Retinal pigment epithelial cell (primary cell): ENCODE data around the gene STIM1.
A peak's percentile ranks its signal among the peaks of the same experiment; 100 is the strongest.

ENCODE experiments used
- DNase-seq: peaks from one replicate; pipeline ENCODE4 v3.0.0-alpha.2; 2010; ENCODE audit warnings: low read depth
- H3K4me3 ChIP-seq: 2 replicates; pipeline ENCODE4 v1.5.1; 2011; ENCODE audit warnings: mild to moderate bottlenecking, low read length, control low read depth, moderate library complexity
- TF ChIP-seq, protein P1 (sequence below): conservative IDR thresholded peaks from 2 replicates; pipeline ENCODE4 v1.5.1; 2011; ENCODE audit warnings: low read depth, low read length, control low read depth, inconsistent platforms

STIM1 gene

DNA sequence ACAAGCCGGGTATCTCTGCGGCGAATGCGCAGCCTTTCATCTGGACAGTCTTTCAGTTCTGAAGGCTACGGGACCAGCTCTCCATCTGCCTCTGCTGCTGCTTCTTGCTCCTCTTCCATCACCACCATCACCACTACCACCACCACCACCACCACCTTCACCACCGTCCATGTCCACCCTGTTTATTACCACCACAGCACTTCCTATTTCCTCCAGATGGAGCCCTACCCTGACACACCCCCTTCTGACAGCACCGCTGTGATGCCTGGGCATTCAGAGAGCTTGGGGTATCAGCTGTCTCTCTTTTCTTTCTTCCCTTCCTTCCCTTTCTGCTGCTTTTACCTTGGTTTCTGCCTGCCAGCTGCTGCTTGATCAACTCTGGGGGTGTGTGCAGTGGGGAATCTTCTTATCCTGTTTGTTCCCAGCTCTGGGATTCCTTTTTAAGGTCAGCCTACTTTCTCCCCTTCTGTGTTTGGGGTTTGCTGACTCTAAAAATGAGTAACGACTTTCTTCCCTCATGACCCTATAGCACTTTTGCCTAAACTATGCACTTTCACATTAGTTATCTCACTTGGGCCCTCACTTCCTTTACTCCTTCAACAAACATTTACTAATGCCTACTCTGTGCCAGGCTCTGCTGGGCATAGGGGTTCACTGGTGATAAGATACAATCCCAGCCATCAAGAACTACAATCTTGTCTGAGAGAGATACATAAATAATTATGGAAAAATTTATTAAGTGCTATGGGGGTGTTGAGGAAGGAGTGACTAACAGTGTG lies 231.3 kb downstream of the STIM1 start:
- no peak for DNase-seq
- no peak overlapping the region for H3K4me3 ChIP-seq
- TF ChIP-seq, protein P1, sequence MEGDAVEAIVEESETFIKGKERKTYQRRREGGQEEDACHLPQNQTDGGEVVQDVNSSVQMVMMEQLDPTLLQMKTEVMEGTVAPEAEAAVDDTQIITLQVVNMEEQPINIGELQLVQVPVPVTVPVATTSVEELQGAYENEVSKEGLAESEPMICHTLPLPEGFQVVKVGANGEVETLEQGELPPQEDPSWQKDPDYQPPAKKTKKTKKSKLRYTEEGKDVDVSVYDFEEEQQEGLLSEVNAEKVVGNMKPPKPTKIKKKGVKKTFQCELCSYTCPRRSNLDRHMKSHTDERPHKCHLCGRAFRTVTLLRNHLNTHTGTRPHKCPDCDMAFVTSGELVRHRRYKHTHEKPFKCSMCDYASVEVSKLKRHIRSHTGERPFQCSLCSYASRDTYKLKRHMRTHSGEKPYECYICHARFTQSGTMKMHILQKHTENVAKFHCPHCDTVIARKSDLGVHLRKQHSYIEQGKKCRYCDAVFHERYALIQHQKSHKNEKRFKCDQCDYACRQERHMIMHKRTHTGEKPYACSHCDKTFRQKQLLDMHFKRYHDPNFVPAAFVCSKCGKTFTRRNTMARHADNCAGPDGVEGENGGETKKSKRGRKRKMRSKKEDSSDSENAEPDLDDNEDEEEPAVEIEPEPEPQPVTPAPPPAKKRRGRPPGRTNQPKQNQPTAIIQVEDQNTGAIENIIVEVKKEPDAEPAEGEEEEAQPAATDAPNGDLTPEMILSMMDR = no peak

DNA sequence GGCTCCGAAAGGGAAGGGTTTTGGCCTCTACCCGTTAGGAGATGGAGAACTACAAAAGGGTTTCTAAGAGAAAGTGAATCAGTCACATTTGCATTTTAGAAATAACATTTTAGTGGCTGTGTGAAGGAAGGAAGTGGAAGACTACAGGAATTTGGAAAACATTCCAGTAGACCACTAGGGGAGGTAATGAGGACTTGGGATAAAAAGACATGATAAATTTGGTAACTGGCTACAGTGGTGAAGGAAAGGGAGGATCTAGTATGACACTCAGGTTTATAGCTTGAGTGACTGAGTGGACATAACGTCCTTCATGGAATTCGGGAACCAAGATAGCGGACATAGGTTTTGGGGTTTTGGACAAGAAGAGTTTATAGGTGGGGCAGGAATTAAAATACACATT lies 232.1 kb downstream of the STIM1 start:
- DNase-seq = no peak
- TF ChIP-seq, protein P1 = no peak
- H3K4me3 ChIP-seq = no peak overlapping the region

DNA sequence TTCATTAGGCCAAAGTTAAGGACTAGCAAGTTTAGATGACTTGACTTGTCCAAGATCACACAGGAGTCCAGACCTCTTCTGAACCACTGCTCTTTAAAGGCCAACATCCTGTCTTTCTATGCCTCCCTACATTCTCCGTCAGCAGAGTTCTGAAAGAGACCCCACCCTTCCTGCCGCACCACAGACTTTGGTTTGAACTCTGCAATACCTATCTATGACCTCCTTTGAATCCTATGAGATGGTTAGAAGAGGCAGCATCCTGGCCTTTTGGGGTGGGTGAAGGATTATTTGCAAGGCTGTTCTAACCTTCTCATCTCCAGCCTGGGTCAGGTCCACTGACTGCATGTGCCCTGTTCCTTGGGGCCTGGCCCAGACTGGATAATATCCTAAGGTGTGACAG lies 234.8 kb downstream of the STIM1 start:
- no peak overlapping the region for H3K4me3 ChIP-seq

DNA sequence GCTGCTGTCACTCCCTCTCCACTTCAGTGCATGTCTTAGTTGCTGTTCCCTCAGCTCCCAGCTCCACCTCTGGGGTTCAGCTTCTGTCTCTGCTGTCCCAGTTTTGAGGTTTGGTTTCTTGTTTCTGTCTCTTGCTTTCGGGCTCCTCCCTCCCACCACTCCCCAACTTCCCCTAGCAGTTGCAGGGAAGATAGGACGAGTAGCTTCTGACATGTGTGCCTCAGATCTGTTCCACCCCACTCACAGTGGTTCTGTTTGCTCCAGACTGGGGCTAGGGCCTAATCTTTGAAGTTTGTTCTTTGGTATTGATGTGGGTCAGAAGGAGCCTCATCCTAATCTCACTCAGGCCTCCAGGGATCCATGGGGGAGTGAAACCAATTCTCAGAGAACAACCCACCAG lies 236.6 kb downstream of the STIM1 start:
- no peak for DNase-seq
- no peak overlapping the region for H3K4me3 ChIP-seq
- TF ChIP-seq, protein P1 = no peak

More for the DNA sequence above, 234.8 kb downstream of the STIM1 start:
- DNase-seq = no peak
- TF ChIP-seq, protein P1 = no peak

DNA sequence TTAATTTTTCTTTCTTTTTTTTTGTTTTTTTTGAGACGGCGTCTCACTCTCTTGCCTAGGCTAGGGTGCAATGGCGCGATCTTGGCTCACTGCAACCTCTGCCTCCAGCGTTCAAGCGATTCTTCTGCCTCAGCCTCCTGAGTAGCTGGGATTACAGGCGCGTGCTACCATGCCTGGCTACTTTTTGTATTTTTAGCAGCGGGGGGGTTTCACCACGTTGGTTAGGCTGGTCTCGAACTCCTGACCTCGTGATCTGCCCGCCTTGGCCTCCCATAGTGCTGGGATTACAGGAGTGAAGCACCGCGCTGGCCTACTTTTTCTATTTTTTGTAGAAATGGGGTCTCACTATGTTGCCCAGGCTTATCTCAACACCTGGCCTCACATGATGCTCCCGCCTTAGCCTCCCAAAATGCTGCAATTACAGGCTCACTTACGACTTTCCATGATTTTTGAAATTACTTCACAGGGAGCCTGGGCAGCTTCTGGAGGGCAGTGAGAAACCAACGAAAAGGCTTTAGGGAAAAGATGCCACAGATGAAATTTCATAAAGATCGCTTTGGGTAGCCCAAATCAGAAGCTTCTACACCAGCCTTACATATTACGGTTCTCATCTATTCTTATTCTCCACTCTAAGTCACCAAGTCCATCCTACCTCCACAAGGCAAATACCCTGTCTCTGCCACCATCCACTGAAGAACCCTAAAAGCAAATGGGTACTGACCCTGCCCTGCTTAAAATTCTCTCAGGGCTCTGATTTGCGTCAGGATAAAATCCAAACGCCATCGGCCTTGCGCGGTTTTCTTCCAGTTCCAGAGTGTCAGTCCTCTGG lies 238.3 kb downstream of the STIM1 start:
- H3K4me3 ChIP-seq = peak overlapping the region; percentile 90
- TF ChIP-seq, protein P1 = no peak
- DNase-seq = no peak

DNA sequence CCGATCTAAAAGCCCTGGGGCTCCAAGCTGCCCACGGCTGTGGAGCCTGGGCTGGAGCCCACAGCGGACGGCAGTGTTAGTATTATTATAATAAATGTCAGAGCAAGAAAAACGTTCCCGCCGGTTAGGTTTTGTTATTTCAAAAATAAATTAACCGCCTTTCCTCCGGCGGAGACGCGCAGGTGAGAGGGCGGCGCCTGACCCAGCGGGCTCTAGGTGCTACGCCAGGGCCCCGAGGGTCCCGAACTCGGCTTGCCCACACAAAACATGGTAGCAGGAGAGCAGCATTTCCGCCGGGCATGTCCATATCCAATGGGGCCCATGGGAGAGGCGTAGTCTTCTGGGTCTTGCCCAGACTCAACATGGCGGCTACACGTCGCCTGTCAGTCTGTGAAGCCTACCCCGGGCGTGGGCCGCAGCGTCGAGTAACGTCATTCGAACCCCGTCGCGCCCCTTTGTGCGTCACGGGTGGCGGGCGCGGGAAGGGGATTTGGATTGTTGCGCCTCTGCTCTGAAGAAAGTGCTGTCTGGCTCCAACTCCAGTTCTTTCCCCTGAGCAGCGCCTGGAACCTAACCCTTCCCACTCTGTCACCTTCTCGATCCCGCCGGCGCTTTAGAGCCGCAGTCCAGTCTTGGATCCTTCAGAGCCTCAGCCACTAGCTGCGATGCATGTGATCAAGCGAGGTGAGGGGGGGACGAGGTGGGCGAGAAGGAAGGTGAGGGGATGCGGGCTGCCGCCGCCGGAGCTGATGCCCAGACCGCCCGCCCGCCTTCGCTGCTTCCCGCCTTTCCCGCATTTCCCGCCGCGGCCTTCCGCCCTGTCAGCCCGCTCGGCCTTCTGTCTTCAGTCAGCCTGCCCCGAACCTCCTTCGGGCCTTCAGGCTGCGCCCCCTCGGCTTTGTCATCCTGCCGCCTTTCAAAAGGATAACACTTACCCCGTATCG lies 239.2 kb downstream of the STIM1 start, which contains the start of gene RRM1:
TSS of gene RRM1 (plus strand) at position 452 of the 944 bp plus-strand sequence. CDS start at position 666, 214 bp downstream.
- DNase-seq = peak; percentile 83
- TF ChIP-seq, protein P1 = no peak
- peak within 1 kb of the TSS; percentile 90 for H3K4me3 ChIP-seq
